ENCODE data around the gene SAT1.

- TF ChIP-seq CTCF (IDR thresholded peaks at IDR 0.05) (no peak), POLR2A (IDR thresholded peaks at IDR 0.05) (no peak), POLR2AphosphoS5 (IDR thresholded peaks at IDR 0.05) (no peak), EP300 (IDR thresholded peaks at IDR 0.05) (no peak)
These were observed 6.6 kb downstream of the SAT1 start for GRCh38 chrX:23789386-23790154.
